NCI-H1092 (cell line): Measurements from ENCODE around the gene VENTX.

ENCODE experiments used
- DNase-seq: peaks from one replicate; lab custom pipeline; 2025; lab: John Stamatoyannopoulos, UW

VENTX gene

GRCh38 chr10:133271521-133272300 lies 34.1 kb downstream of the VENTX start:
- no peak for DNase-seq

GRCh38 chr10:133272301-133272963 lies 34.8 kb downstream of the VENTX start:
- no peak for DNase-seq

- no peak for DNase-seq
Observed at GRCh38 chr10:133272964-133273420, 35.3 kb downstream of the VENTX start.

- no peak for DNase-seq
Observed at GRCh38 chr10:133273534-133274143, 36.0 kb downstream of the VENTX start.

GRCh38 chr10:133274751-133275683 lies 37.4 kb downstream of the VENTX start:
- no peak for DNase-seq

- DNase-seq = no peak
Observed at GRCh38 chr10:133275684-133276092, 38.0 kb downstream of the VENTX start.

- DNase-seq = no peak
Observed at GRCh38 chr10:133276100-133276434, 38.4 kb downstream of the VENTX start.

- DNase-seq = no peak
Observed at GRCh38 chr10:133276435-133277201, 39.0 kb downstream of the VENTX start, which contains the start of gene ADAM8. ADAM8 (minus strand) TSS chr10:133276868; CDS start chr10:133276817, 51 bp downstream.

- DNase-seq = no peak
Observed at GRCh38 chr10:133277277-133277992, 39.8 kb downstream of the VENTX start.

GRCh38 chr10:133277993-133278576 lies 40.4 kb downstream of the VENTX start:
- DNase-seq = no peak

GRCh38 chr10:133278577-133279265 lies 41.1 kb downstream of the VENTX start:
- DNase-seq = no peak

- DNase-seq = no peak
Observed at GRCh38 chr10:133279326-133280226, 41.9 kb downstream of the VENTX start.

- no peak for DNase-seq
Observed at GRCh38 chr10:133280391-133281059, 42.9 kb downstream of the VENTX start.

- no peak for DNase-seq
Observed at GRCh38 chr10:133281084-133281483, 43.4 kb downstream of the VENTX start.

- no peak for DNase-seq
Observed at GRCh38 chr10:133281628-133282372, 44.1 kb downstream of the VENTX start.

GRCh38 chr10:133282846-133283390 lies 45.3 kb downstream of the VENTX start:
- no peak for DNase-seq

GRCh38 chr10:133283931-133284330 lies 46.3 kb downstream of the VENTX start:
- no peak for DNase-seq
